GF-D8 (cell line): ENCODE results near the gene MAPK8IP3.

Experiments
- DNase-seq: peaks from one replicate; lab custom pipeline; 2025; lab: John Stamatoyannopoulos, UW

The MAPK8IP3 gene

GRCh38 chr16:1809281-1809801, 103.3 kb downstream of the MAPK8IP3 start:
- no peak for DNase-seq

DNA sequence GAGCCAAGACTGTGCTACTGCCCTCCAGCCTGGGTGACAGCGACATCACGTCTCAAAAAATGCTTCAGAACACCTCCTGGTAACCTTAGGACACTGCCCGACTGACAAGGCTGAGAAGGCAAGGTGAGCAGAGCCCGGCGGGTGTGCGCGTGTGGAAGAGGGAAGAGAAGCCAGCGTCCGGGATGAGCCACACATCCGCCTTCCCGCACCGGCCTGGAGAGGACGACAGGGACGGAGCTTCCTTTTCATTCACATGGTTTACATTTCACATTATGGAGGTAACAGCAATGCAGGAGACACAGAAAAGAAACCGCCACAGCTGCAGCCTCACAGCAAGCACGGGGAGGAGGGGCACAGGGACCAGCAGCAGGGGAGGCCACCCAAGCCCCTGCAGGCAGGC, 104.1 kb downstream of the MAPK8IP3 start:
- no peak for DNase-seq

DNA sequence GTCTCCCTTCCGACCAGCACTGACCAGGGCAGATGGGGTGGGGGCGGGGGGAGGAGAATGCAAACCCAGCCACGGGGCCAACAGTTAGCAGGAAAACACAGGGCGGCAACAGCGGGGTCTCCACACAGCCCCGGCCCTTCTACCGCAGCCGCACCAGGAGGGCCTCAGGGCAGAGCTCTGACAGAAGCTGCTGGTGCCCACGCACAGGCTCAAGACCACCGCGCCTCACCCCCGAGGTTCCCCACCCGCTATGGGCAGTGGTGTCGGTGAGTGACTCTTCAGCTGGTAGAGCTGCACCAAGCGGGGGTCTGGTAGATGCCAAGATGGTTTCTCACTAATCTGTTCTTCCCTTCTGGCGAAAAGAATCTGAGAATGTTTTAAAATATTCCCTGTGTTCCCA, 104.5 kb downstream of the MAPK8IP3 start:
- no peak for DNase-seq

DNA sequence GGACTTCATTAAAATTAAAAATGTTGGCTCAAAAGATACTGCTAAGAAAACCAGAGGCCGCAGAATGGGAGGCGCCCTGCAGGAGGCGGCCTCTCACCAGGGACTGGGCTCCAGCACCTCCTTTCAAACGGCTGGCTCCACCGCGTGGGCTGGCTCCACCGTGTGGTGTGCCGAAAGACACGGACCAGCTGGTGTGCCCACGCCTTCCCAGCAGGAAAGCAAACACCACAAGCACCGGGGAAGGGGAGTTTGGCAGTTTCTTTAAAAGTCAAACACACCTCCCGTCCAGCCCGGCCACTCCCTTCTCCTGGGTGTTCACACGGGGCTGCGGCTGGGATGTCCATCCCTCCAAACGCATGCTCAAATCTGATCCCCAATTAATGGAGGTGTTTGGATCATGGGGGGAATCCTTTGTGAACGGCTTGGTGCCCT, 106.8 kb downstream of the MAPK8IP3 start:
- DNase-seq: no peak

DNA sequence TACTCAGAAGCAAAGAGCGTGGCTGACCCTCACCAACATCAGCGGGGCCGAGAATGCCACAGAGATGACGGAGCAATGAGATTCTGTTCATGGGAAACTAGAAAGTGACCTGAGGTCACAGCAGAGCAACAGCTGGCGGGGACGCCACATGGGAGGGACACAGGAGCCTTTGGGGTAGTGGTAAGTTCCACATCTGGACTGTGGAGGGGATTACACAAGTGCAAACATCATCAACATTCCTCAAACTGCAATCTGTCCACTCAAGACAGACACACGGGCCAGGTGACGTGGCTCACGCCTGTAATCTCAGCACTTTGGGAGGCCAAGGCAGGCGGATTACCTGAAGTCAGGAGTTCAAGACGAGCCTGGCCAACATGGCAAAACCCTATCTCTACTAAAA, 109.5 kb downstream of the MAPK8IP3 start:
- DNase-seq: no peak

GRCh38 chr16:1816396-1817275, 110.6 kb downstream of the MAPK8IP3 start:
- no peak for DNase-seq

- DNase-seq: no peak
These were observed 111.2 kb downstream of the MAPK8IP3 start for GRCh38 chr16:1817276-1817589.

GRCh38 chr16:1817716-1818115, 111.7 kb downstream of the MAPK8IP3 start:
- no peak for DNase-seq

DNA sequence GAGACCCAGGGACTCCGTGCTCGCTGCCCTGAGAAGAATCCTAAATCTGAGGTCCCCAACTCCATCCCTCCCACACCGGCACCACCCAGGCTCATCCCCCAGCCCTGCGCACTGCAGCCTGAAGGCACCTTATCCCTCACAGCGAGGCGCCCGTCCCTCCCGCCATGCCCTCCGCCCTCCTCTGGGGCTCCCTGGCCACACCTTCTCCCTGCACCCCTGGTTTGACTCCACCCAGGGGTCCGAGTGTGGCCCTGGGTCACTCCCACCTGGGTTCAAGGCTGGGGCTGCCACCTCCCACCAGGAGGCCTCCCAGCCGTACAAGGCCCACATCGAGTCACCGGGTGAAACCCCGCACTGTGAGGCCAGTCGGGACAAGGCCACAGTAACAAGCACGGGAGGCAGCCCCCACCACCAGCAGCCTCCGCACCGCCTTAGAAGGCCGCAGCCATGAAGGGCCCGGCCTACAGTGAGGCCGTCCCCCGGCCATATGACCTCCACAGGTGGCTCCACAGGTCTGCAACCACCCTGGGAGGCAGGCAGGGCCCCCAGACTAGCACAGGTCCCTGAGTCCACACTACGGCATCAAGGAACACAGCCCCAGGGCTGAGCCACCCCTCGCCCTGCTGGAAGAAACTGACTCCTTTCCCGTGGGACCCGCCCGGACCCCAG, 112.3 kb downstream of the MAPK8IP3 start:
- DNase-seq: no peak

- DNase-seq: no peak
These were observed 113.0 kb downstream of the MAPK8IP3 start for GRCh38 chr16:1818873-1819525.

DNA sequence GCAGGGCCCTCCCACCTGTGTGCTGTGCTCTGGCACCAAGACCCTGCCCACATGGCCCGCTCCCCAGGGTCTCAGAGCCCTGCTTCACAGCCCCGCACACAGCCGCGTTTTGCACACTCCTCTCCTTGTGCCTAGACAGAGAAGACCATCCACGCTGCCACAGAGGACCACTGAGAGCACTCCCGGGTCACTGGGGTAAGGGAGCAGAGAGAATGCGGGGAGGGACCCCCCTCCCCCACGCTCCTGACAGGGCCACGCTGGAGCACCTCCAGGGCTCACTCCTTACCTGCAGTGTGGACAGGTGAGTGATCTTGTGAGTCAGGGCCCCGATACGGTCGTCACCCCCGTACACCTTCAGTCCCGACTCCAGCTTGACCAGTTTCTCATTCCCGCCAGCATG, 113.6 kb downstream of the MAPK8IP3 start:
- DNase-seq: no peak
